ENCODE results near the gene ABCB1.
"Not testable (repeated sequence)": the region's sequence is repeated elsewhere in the genome, so short reads cannot be mapped to it uniquely, and the experiment has no call there.

Gene ABCB1

DNA sequence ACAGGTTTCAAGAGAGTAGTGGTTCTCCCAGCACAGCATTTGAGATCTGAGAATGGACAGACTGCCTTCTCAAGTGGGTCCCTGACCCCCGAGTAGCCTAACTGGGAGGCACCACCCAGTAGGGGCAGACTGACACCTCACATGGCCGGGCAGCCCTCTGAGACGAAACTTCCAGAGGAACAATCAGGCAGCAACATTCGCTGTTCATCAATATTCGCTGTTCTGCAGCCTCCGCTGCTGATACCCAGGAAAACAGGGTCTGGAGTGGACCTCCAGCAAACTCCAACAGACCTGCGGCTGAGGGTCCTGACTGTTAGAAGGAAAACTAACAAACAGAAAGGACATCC lies 135.2 kb downstream of the ABCB1 start:
- not testable (repeated sequence) for DNase-seq

DNA sequence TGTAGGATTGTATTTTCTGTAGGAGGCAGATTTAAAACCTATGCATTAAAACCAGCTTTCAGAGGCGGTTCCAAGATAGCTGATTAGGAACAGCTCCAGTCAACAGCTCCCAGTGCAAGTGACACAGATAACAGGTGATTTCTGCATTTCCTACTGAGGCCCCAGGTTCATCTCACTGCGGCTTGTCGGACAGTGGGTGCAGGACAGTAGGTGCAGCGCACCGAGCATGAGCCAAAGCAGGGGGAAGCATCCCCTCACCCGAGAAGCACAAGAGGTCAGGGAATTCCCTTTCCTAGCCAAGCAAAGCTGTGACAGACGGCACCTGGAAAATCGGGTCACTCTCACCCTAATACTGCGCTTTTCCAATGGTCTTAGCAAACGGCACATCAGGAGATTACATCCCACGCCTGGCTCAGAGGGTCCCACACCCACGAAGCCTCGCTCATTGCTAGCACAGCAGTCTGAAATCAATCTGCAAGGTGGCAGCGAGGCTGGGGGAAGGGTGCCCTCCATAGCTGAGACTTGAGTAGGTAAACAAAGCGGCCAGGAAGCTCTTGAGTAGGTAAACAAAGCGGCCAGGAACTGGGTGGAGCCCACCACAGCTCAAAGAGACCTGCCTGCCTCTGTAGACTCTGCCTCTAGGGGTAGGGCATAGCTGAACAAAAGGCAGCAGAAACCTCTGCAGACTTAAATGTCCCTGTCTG lies 135.7 kb downstream of the ABCB1 start:
- not testable (repeated sequence) for DNase-seq

DNA sequence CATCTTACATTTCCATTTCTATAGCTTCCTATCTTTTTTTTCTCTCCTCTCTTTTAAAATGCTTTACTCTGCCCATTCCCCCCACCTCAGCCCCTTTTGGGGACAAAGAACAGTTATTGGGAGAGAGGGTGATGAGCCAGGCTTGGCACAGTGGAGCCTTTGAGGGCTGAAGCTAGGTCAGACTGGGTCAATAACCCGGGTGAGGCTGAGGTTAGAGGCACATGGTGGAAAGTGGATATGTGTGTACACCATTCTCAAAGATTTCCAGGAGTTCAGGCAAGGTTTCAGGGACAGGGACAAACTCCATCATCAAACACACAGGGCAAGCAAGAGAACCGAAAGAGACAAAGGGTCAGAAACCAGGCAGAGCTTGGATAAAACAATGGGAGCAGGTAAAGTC lies 136.7 kb downstream of the ABCB1 start:
- no peak for DNase-seq

DNA sequence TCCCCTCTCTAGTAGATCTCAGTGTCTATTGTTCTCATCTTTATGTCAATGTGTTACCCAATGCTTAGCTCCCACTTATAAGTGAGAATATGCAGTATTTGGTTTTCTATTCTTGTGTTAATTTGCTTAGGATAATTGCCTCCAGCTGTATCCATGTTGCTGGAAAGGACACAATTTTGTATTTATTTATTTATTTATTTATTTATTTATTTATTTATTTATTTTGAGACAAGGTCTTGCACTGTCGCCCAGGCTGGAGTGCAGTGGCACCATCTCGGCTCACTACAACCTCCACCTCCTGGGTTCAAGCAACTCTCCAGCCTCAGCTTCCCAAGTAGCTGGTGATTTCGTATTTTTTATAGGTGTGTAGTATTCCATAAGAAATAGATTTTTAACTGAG lies 140.2 kb downstream of the ABCB1 start:
- DNase-seq = not testable (repeated sequence)

- no peak for DNase-seq
Observed at GRCh38 chr7:87459941-87460340, 140.7 kb downstream of the ABCB1 start.

GRCh38 chr7:87458148-87458547 lies 142.5 kb downstream of the ABCB1 start:
- no peak for DNase-seq

DNA sequence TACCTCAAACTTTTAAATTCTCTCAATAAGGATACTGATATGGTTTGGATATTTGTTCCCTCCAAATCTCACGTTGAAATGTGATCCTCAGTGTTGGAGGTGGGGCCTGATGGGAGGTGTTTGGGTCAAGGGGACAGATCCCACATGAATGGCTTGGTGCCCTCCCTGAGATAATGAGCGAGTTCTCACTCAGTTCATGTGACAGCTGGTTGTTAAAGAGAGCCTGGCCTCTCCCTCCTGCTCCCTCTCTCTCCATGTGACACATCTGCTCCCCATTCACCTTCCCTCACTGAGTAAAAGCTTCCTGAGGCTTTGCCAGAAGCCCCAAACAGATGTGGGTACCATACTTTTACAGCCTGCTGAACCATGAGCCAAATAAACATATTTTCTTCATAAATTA lies 144.4 kb downstream of the ABCB1 start:
- no peak for DNase-seq
